ENCODE results near the gene ADD3.

DNA sequence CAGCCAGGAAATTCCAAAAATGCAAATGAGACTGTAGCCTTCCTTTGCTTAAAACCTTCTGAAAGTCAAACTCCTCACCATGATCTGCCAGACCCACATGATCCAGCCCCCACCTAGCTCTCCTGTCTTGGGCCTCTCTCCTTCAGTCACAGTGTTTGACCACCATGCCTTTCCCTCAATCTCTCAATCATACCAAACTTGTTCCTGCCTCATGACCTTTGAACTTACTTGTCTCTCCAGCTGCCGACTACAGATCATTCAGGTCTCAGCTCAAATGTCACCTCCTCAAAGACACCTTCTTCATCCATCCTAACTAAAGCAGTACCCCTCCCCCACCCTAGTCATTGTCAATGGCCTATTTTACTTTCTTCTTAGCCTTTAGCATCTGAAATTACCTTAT, 9.3 kb upstream of the ADD3 start:
- no peak for TF ChIP-seq EZH2phosphoT487 (IDR thresholded peaks at IDR 0.05; ENCODE audit: insufficient read depth, low read depth)
- TF ChIP-seq EZH2 (IDR thresholded peaks at IDR 0.05; ENCODE audit: insufficient read depth, poor library complexity, severe bottlenecking), result no peak

Measured in GM23248 (cell line).